ENCODE results near the gene MYL3. TPM values are rescaled to one million over a fixed set of nuclear protein-coding genes. Genes with fewer than 3 reads are reported as not detected.

The MYL3 gene
- total and polyA plus RNA-seq, 2 donors (not counting 1 experiment from before 2014, with no cell fraction given), result not detected

DNA sequence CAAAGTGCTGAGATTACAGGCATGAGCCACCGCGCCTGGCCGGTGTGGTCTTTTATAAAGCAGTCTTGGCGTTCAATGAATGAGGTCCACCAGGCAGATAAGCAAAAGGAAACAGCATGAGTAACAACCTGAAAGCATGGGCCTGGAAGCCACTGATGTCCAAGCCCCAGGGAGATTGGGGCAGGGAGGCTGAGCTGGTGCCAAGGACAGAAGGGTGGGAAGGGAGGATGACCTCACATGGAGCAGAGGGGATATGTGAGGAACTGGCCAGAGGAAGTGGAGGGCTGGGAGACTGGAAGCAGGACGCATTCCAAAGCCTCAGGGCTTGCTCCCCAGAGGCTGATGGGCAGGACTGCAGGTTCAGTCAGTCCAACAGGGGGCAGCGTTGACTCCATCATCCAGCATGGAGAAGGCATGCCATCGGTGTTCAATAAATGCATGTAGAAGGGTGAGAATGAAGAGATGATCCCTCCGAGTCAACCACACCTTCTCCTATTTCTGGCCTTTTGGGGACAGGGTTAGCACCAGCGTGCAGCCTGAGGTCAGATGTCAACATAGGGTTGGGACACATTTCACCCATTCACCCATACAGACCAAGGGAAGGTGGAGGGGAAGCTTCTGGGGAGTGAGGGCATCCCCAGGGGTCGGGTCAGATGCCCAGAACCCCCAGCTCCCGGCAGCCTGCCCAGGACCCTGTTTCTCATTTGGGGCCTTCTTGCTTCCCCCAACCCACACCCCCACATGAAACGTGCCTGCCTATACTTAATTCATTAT is 14.8 kb downstream of the MYL3 start:
- 92% methylated on average over 8 of the region's 12 CpGs for WGBS (ENCODE audit: insufficient coverage)
- Histone ChIP-seq H2AFZ (ENCODE audit: insufficient read depth, low read depth, low read length, poor library complexity, severe bottlenecking) (no peak overlapping the region), H3K4me1 (ENCODE audit: control insufficient read depth in 2 of 2, insufficient read depth in 2 of 2, low read length in 2 of 2) (peaks cover 12 to 17% of the 10 kb centered on the region in 2 donors), H3K27me3 (replicated peaks in 1 of 4; ENCODE audit: control extremely low read depth in 1 of 4, control insufficient read depth in 3 of 4, insufficient read depth in 4 of 4, low read length in 3 of 4) (no peaks in the 10 kb centered on the region), H3K9me3 (ENCODE audit: control extremely low read depth in 1 of 3, control insufficient read depth in 2 of 3, insufficient read depth in 1 of 3, low read length in 2 of 3) (no peaks in the 10 kb centered on the region), H4K20me1 (ENCODE audit: control insufficient read depth, insufficient read depth, low read length, poor library complexity, severe bottlenecking) (no peaks in the 10 kb centered on the region), H3K27ac (ENCODE audit: low read length in 2 of 2) (no peak overlapping the region), H3K4me2 (replicated peaks; ENCODE audit: low read depth, low read length, poor library complexity, severe bottlenecking) (no peak overlapping the region), H3K4me3 (ENCODE audit: control extremely low read depth in 1 of 5, extremely low read depth in 1 of 5, insufficient read depth in 1 of 5, low read depth in 2 of 5, low read length in 4 of 5) (no peak overlapping the region), H3K79me2 (ENCODE audit: control insufficient read depth, insufficient read depth, low read length) (no peaks in the 10 kb centered on the region), H3K9ac (ENCODE audit: low read length) (no peak overlapping the region), H3K36me3 (replicated peaks in 1 of 2; ENCODE audit: control extremely low read depth in 1 of 2, control insufficient read depth in 1 of 2, extremely low read depth in 1 of 2, insufficient read depth in 2 of 2, low read length in 1 of 2) (no peaks in the 10 kb centered on the region)
- ChIA-PET CTCF (interaction anchor here (0.9 kb wide), 1 partner anchor 135 kb away, joined by 3 read pairs; no protein-coding TSS in a partner anchor), POLR2A (no interaction called here)
- TF ChIP-seq, protein P1, sequence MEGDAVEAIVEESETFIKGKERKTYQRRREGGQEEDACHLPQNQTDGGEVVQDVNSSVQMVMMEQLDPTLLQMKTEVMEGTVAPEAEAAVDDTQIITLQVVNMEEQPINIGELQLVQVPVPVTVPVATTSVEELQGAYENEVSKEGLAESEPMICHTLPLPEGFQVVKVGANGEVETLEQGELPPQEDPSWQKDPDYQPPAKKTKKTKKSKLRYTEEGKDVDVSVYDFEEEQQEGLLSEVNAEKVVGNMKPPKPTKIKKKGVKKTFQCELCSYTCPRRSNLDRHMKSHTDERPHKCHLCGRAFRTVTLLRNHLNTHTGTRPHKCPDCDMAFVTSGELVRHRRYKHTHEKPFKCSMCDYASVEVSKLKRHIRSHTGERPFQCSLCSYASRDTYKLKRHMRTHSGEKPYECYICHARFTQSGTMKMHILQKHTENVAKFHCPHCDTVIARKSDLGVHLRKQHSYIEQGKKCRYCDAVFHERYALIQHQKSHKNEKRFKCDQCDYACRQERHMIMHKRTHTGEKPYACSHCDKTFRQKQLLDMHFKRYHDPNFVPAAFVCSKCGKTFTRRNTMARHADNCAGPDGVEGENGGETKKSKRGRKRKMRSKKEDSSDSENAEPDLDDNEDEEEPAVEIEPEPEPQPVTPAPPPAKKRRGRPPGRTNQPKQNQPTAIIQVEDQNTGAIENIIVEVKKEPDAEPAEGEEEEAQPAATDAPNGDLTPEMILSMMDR (IDR thresholded peaks at IDR 0.05), result peak; percentile 39
- TF ChIP-seq EZH2 (IDR thresholded peaks at IDR 0.05; ENCODE audit: borderline replicate concordance, insufficient read depth, low read depth, low read length, poor library complexity, severe bottlenecking), result no peak
- Mint-ChIP-seq H3K4me3 (no peak overlapping the region), H3K27me3 (no peaks in the 10 kb centered on the region), H3K9me3 (ENCODE audit: insufficient read depth) (no peaks in the 10 kb centered on the region), H3K27ac (peak overlapping the region; percentile 41), H3K4me1 (peaks cover 9% of the 10 kb centered on the region)
- no peak for DNase-seq
- intact Hi-C loops (cut with micrococcal nuclease), result loop anchor here (5.0 kb wide), 1 partner anchor 534 kb away; the partner anchor contains the start of gene PTPN23
- ATAC-seq (ENCODE audit: low read depth), result no peak

DNA sequence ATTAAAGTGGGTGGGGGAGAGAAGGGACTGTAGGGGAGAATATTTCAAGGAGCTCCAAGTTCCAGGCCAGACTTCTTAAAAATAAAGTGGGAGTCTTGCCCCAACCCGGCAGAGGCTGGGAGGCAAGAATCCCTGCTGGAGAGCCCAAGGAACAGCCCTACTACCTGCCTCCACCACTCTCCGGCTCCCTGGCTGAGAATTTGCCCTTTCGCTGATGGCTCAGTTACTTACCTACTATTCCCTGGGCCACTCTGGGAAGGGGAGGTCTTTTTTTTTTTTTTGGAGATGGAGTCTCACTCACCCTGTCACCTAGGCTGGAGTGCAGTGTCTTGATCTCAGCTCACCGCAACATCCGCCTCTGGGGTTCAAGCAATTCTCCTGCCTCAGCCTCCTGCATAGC is 15.5 kb downstream of the MYL3 start:
- Histone ChIP-seq H4K20me1 (ENCODE audit: control insufficient read depth, insufficient read depth, low read length, poor library complexity, severe bottlenecking) (no peaks in the 10 kb centered on the region), H2AFZ (ENCODE audit: insufficient read depth, low read depth, low read length, poor library complexity, severe bottlenecking) (no peak overlapping the region), H3K36me3 (replicated peaks in 1 of 2; ENCODE audit: control extremely low read depth in 1 of 2, control insufficient read depth in 1 of 2, extremely low read depth in 1 of 2, insufficient read depth in 2 of 2, low read length in 1 of 2) (no peaks in the 10 kb centered on the region), H3K4me3 (ENCODE audit: control extremely low read depth in 1 of 5, extremely low read depth in 1 of 5, insufficient read depth in 1 of 5, low read depth in 2 of 5, low read length in 4 of 5) (no peak overlapping the region), H3K27ac (ENCODE audit: low read length in 2 of 2) (no peak overlapping the region), H3K79me2 (ENCODE audit: control insufficient read depth, insufficient read depth, low read length) (no peaks in the 10 kb centered on the region), H3K9ac (ENCODE audit: low read length) (no peak overlapping the region), H3K27me3 (replicated peaks in 1 of 4; ENCODE audit: control extremely low read depth in 1 of 4, control insufficient read depth in 3 of 4, insufficient read depth in 4 of 4, low read length in 3 of 4) (no peaks in the 10 kb centered on the region), H3K9me3 (ENCODE audit: control extremely low read depth in 1 of 3, control insufficient read depth in 2 of 3, insufficient read depth in 1 of 3, low read length in 2 of 3) (peaks cover 0 to 2% (median 0%) of the 10 kb centered on the region in 3 donors), H3K4me2 (replicated peaks; ENCODE audit: low read depth, low read length, poor library complexity, severe bottlenecking) (no peak overlapping the region), H3K4me1 (ENCODE audit: control insufficient read depth in 2 of 2, insufficient read depth in 2 of 2, low read length in 2 of 2) (peaks cover 12 to 17% of the 10 kb centered on the region in 2 donors)
- 100% methylated on average over 2 of the region's 5 CpGs for WGBS (ENCODE audit: insufficient coverage)
- ATAC-seq (ENCODE audit: low read depth), result no peak
- no peak overlapping the region for H3K4me3 Mint-ChIP-seq
- DNase-seq, result no peak
- peaks cover 5% of the 10 kb centered on the region for H3K9me3 Mint-ChIP-seq (ENCODE audit: insufficient read depth)
- intact Hi-C loops (cut with micrococcal nuclease), result loop anchor here (5.0 kb wide), 1 partner anchor 535 kb away; the partner anchor contains the start of gene PTPN23
- TF ChIP-seq EZH2 (IDR thresholded peaks at IDR 0.05; ENCODE audit: borderline replicate concordance, insufficient read depth, low read depth, low read length, poor library complexity, severe bottlenecking), result no peak
- TF ChIP-seq, protein P1 (IDR thresholded peaks at IDR 0.05), result no peak
- peaks cover 9% of the 10 kb centered on the region for H3K4me1 Mint-ChIP-seq
- no peaks in the 10 kb centered on the region for H3K27me3 Mint-ChIP-seq
- no peak overlapping the region for H3K27ac Mint-ChIP-seq
- ChIA-PET CTCF (interaction anchor here (0.9 to 1.3 kb wide), 4 partner anchors 12 to 150 kb away, joined by 3 to 4 read pairs (median 4); no protein-coding TSS in a partner anchor), POLR2A (no interaction called here)
